Measurements from ENCODE around the gene TMEM163. TPM values are rescaled to one million over a fixed set of nuclear protein-coding genes. Genes with fewer than 3 reads are reported as not detected.

Gene TMEM163
- total RNA-seq, 1 donor from 2014 or later = 1.0 TPM

GRCh38 chr2:134558208-134558830, 160.5 kb downstream of the TMEM163 start:
- Mint-ChIP-seq H3K36me3 (ENCODE audit: low read depth) (no peaks in the 10 kb centered on the region), H3K4me3 (no peak overlapping the region), H3K9me3 (no peaks in the 10 kb centered on the region), H3K4me1 (no peaks in the 10 kb centered on the region), H3K27me3 (ENCODE audit: low read depth) (peaks cover 2% of the 10 kb centered on the region), H3K27ac (ENCODE audit: unreplicated experiment) (no peak overlapping the region)
- no peak for DNase-seq (ENCODE audit: low read depth, low spot score)
- TF ChIP-seq CTCF (conservative IDR thresholded peaks at IDR 0.05) = no peak

GRCh38 chr2:134555411-134555810, 163.4 kb downstream of the TMEM163 start:
- H3K36me3 Mint-ChIP-seq (ENCODE audit: low read depth) = no peaks in the 10 kb centered on the region
- H3K4me1 Mint-ChIP-seq = no peaks in the 10 kb centered on the region
- peaks cover 3% of the 10 kb centered on the region for H3K27me3 Mint-ChIP-seq (ENCODE audit: low read depth)
- no peaks in the 10 kb centered on the region for H3K9me3 Mint-ChIP-seq
- DNase-seq (ENCODE audit: low read depth, low spot score) = no peak
- no peak overlapping the region for H3K4me3 Mint-ChIP-seq
- H3K27ac Mint-ChIP-seq (ENCODE audit: unreplicated experiment) = no peak overlapping the region
- TF ChIP-seq CTCF (conservative IDR thresholded peaks at IDR 0.05) = no peak

- TF ChIP-seq CTCF (conservative IDR thresholded peaks at IDR 0.05) = no peak
- Mint-ChIP-seq H3K9me3 (no peaks in the 10 kb centered on the region), H3K4me1 (no peaks in the 10 kb centered on the region), H3K27me3 (ENCODE audit: low read depth) (peaks cover 2% of the 10 kb centered on the region), H3K36me3 (ENCODE audit: low read depth) (no peaks in the 10 kb centered on the region), H3K4me3 (no peak overlapping the region), H3K27ac (ENCODE audit: unreplicated experiment) (no peak overlapping the region)
- no peak for DNase-seq (ENCODE audit: low read depth, low spot score)
These were observed 165.1 kb downstream of the TMEM163 start for GRCh38 chr2:134553657-134554056.

- Mint-ChIP-seq H3K9me3 (no peaks in the 10 kb centered on the region), H3K27me3 (ENCODE audit: low read depth) (peaks cover 2% of the 10 kb centered on the region), H3K4me3 (no peak overlapping the region), H3K27ac (ENCODE audit: unreplicated experiment) (no peak overlapping the region), H3K36me3 (ENCODE audit: low read depth) (no peaks in the 10 kb centered on the region), H3K4me1 (peaks cover 3% of the 10 kb centered on the region)
- TF ChIP-seq CTCF (conservative IDR thresholded peaks at IDR 0.05) = no peak
- DNase-seq (ENCODE audit: low read depth, low spot score) = no peak
These were observed 168.1 kb downstream of the TMEM163 start for GRCh38 chr2:134550566-134551164.

GRCh38 chr2:134549104-134549503, 169.7 kb downstream of the TMEM163 start:
- Mint-ChIP-seq H3K4me1 (peaks cover 13% of the 10 kb centered on the region), H3K36me3 (ENCODE audit: low read depth) (no peaks in the 10 kb centered on the region), H3K27me3 (ENCODE audit: low read depth) (peaks cover 2% of the 10 kb centered on the region), H3K4me3 (no peak overlapping the region), H3K27ac (ENCODE audit: unreplicated experiment) (no peak overlapping the region), H3K9me3 (no peaks in the 10 kb centered on the region)
- TF ChIP-seq CTCF (conservative IDR thresholded peaks at IDR 0.05) = no peak
- DNase-seq (ENCODE audit: low read depth, low spot score) = no peak
